H9 (cell line): ENCODE measurements around the gene MALAT1. TPM values are rescaled to one million over a fixed set of nuclear protein-coding genes. Genes with fewer than 3 reads are reported as not detected.

Source experiments
- DNase-seq: peaks from one replicate; pipeline ENCODE4 v3.0.0-alpha.2; 2017
- H2AFZ ChIP-seq: one replicate; pipeline ENCODE4 v1.6.1; 2013; ENCODE audit warnings: mild to moderate bottlenecking, low read length, control low read depth, moderate library complexity
- H2AK5ac ChIP-seq: 2 replicates; pipeline ENCODE4 v1.6.1; 2013; ENCODE audit warnings: low read length, control low read depth, mixed read lengths; ENCODE audit not compliant: insufficient read length
- H2BK120ac ChIP-seq: one replicate; pipeline ENCODE4 v1.6.1; 2013; ENCODE audit warnings: low read depth, mild to moderate bottlenecking, low read length, control low read depth, inconsistent platforms; ENCODE audit not compliant: poor library complexity, severe bottlenecking
- H2BK12ac ChIP-seq: 2 replicates; pipeline ENCODE4 v1.6.1; 2013; ENCODE audit warnings: low read length, control low read depth, mixed read lengths, low read depth; ENCODE audit not compliant: insufficient read length
- H2BK15ac ChIP-seq: 2 replicates; pipeline ENCODE4 v1.6.1; 2013; ENCODE audit warnings: low read depth, low read length, control low read depth
- H2BK20ac ChIP-seq: one replicate; pipeline ENCODE4 v1.6.1; 2013; ENCODE audit warnings: low read depth, mild to moderate bottlenecking, low read length, control low read depth, inconsistent platforms; ENCODE audit not compliant: poor library complexity, severe bottlenecking
- H2BK5ac ChIP-seq: 2 replicates; pipeline ENCODE4 v1.6.1; 2013; ENCODE audit warnings: low read length, control low read depth, mixed read lengths; ENCODE audit not compliant: insufficient read length
- H3K14ac ChIP-seq: 2 replicates; pipeline ENCODE4 v1.6.1; 2013; ENCODE audit warnings: low read length, control low read depth; ENCODE audit not compliant: insufficient read depth
- H3K18ac ChIP-seq: 2 replicates; pipeline ENCODE4 v1.6.1; 2013; ENCODE audit warnings: low read depth, mild to moderate bottlenecking, mixed read lengths, low read length, control low read depth; ENCODE audit not compliant: insufficient read length
- H3K23ac ChIP-seq: 2 replicates; pipeline ENCODE4 v1.6.1; 2013; ENCODE audit warnings: low read length, control low read depth, mixed read lengths, low read depth; ENCODE audit not compliant: insufficient read length
- H3K23me2 ChIP-seq: 2 replicates; pipeline ENCODE4 v1.6.1; 2013; ENCODE audit warnings: low read depth, mild to moderate bottlenecking, mixed read lengths, low read length, control low read depth; ENCODE audit not compliant: insufficient read length, poor library complexity, severe bottlenecking
- H3K27ac ChIP-seq: 2 replicates; pipeline ENCODE4 v1.5.1; 2013; ENCODE audit warnings: low read length, control low read depth, mixed read lengths, low read depth; ENCODE audit not compliant: insufficient read length
- H3K27me3 ChIP-seq: 2 replicates; pipeline ENCODE4 v1.6.1; 2013; ENCODE audit warnings: low read length, control low read depth, inconsistent platforms; ENCODE audit not compliant: insufficient read depth
- H3K4ac ChIP-seq: 2 replicates; pipeline ENCODE4 v1.6.1; 2013; ENCODE audit warnings: low read depth, mild to moderate bottlenecking, control low read depth, inconsistent platforms, low read length, moderate library complexity
- H3K4me1 ChIP-seq: 2 replicates; pipeline ENCODE4 v1.6.1; 2013; ENCODE audit warnings: low read length, control low read depth, inconsistent platforms; ENCODE audit not compliant: insufficient read depth
- H3K4me2 ChIP-seq: 2 replicates; pipeline ENCODE4 v1.6.1; 2013; ENCODE audit warnings: low read length, control low read depth, mixed read lengths; ENCODE audit not compliant: insufficient read length, insufficient read depth
- H3K56ac ChIP-seq: 2 replicates; pipeline ENCODE4 v1.6.1; 2013; ENCODE audit warnings: low read depth, mild to moderate bottlenecking, mixed read lengths, low read length, control low read depth; ENCODE audit not compliant: insufficient read length
- H3K79me1 ChIP-seq: 2 replicates; pipeline ENCODE4 v1.6.1; 2013; ENCODE audit warnings: low read depth, mild to moderate bottlenecking, moderate library complexity, low read length, control low read depth, inconsistent platforms; ENCODE audit not compliant: insufficient read depth, poor library complexity, severe bottlenecking
- H3K79me2 ChIP-seq: 2 replicates; pipeline ENCODE4 v1.6.1; 2013; ENCODE audit warnings: low read length, control low read depth, inconsistent platforms; ENCODE audit not compliant: insufficient read depth
- H3K9ac ChIP-seq: 2 replicates; pipeline ENCODE4 v1.6.1; 2013; ENCODE audit warnings: low read length, control low read depth, mixed read lengths; ENCODE audit not compliant: insufficient read length; ENCODE audit errors: extremely low read depth
- H3K9me3 ChIP-seq: one replicate; pipeline ENCODE4 v1.6.1; 2013; ENCODE audit warnings: low read depth, low read length, inconsistent platforms; ENCODE audit not compliant: control insufficient read depth
- H3T11ph ChIP-seq: one replicate; pipeline ENCODE4 v1.6.1; 2013; ENCODE audit warnings: mild to moderate bottlenecking, low read length, control low read depth, inconsistent platforms
- H4K20me1 ChIP-seq: one replicate; pipeline ENCODE4 v1.6.1; 2013; ENCODE audit not compliant: control insufficient read depth, insufficient read length, insufficient read depth
- H4K5ac ChIP-seq: 2 replicates; pipeline ENCODE4 v1.6.1; 2013; ENCODE audit warnings: low read depth, mild to moderate bottlenecking, mixed read lengths, low read length, control low read depth; ENCODE audit not compliant: insufficient read length
- H4K8ac ChIP-seq: replicated peaks from 2 replicates; pipeline ENCODE4 v1.6.1; 2013; ENCODE audit warnings: low read length, control low read depth, mixed read lengths, low read depth; ENCODE audit not compliant: insufficient read length
- H4K91ac ChIP-seq: 2 replicates; pipeline ENCODE4 v1.6.1; 2013; ENCODE audit warnings: low read depth, mild to moderate bottlenecking, moderate library complexity, mixed read lengths, low read length, control low read depth; ENCODE audit not compliant: insufficient read length
- H3K27ac Mint-ChIP-seq, 3 experiments: 2 replicates in 2 of 3; 3 replicates in 1 of 3; pipeline ENCODE4 v1.8.0; 2020 to 2021; ENCODE audit warnings: mixed read lengths in 3 of 3, mild to moderate bottlenecking in 1 of 3, moderate library complexity in 1 of 3
- H3K27me3 Mint-ChIP-seq: 2 replicates; pipeline ENCODE4 v1.8.0; 2021; ENCODE audit warnings: low read depth, mild to moderate bottlenecking, moderate library complexity, mixed read lengths
- H3K36me3 Mint-ChIP-seq, 3 experiments: 2 replicates in 2 of 3; 3 replicates in 1 of 3; pipeline ENCODE4 v1.8.0; 2020 to 2021; ENCODE audit warnings: low read depth in 3 of 3, mixed read lengths in 3 of 3; ENCODE audit not compliant: insufficient read depth in 1 of 3
- H3K4me1 Mint-ChIP-seq, 2 experiments: 2 replicates each; pipeline ENCODE4 v1.8.0; 2020; ENCODE audit warnings: mixed read lengths in 2 of 2
- H3K4me3 Mint-ChIP-seq, 2 experiments: 2 replicates in 1 of 2; 3 replicates in 1 of 2; pipeline ENCODE4 v1.8.0; 2020 to 2021; ENCODE audit warnings: mild to moderate bottlenecking in 2 of 2, mixed read lengths in 2 of 2, moderate library complexity in 1 of 2
- H3K9me3 Mint-ChIP-seq, 2 experiments: 2 replicates in 1 of 2; 3 replicates in 1 of 2; pipeline ENCODE4 v1.8.0; 2020; ENCODE audit warnings: mild to moderate bottlenecking in 2 of 2, mixed read lengths in 2 of 2, moderate library complexity in 1 of 2
- CTCF ChIP-seq: fragments of 200-600 bp; sonication (generic); conservative IDR thresholded peaks from 3 replicates; pipeline ENCODE4 v1.8.0; 2021; ENCODE audit warnings: antibody characterized with exemption, mild to moderate bottlenecking
- WGBS: extraction: QIAGEN DNeasy Blood & Tissue Kit; methylation state at CpG from one replicate; pipeline ENCODE4 v1.1.7; 2013; ENCODE audit warnings: missing lambda C conversion rate, low lambda C conversion rate, mixed read lengths; ENCODE audit not compliant: insufficient read length; ENCODE audit errors: extremely low coverage; 5-methylcytosine and 5-hydroxymethylcytosine counted together
- total RNA-seq: library from RNA; stranded (reverse); gene quantifications from 2 replicates; pipeline ENCODE4 v1.2.1, GENCODE V29; 2021

MALAT1 gene
- total RNA-seq, 1 experiment from 2014 or later: 1,934 TPM

DNA sequence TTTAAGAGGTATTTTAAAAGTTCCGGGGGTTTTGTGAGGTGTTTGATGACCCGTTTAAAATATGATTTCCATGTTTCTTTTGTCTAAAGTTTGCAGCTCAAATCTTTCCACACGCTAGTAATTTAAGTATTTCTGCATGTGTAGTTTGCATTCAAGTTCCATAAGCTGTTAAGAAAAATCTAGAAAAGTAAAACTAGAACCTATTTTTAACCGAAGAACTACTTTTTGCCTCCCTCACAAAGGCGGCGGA lies 193 bp upstream of the MALAT1 start:
- H3K4ac ChIP-seq: peak overlapping the region; percentile 75
- no peaks in the 10 kb centered on the region for H3K79me1 ChIP-seq
- WGBS: no CpG with 5 or more reads among the region's 6 CpGs
- H3K4me3 Mint-ChIP-seq: no peak overlapping the region
- peak overlapping the region; percentile 96 for H3K18ac ChIP-seq
- peak overlapping the region; percentile 99; the same call in 1 of the 2 replicates for H3K14ac ChIP-seq
- peaks cover 0 to 3% (median 2%) of the 10 kb centered on the region in 3 experiments; a peak in 5 of 7 replicates for H3K36me3 Mint-ChIP-seq
- peak overlapping the region; percentile 24 for H2BK12ac ChIP-seq
- peaks cover 2% of the 10 kb centered on the region in 2 experiments; a peak in 3 of 5 replicates for H3K9me3 Mint-ChIP-seq
- H2BK20ac ChIP-seq: no peak overlapping the region
- no peaks in the 10 kb centered on the region for H3K9me3 ChIP-seq
- H3T11ph ChIP-seq: peak overlapping the region; percentile 76
- no peaks in the 10 kb centered on the region for H3K27me3 Mint-ChIP-seq
- peaks cover 27% of the 10 kb centered on the region for H3K23me2 ChIP-seq
- peak overlapping the region; percentile 100 for H3K9ac ChIP-seq
- H2BK15ac ChIP-seq: no peak overlapping the region
- TF ChIP-seq CTCF: no peak
- no peak for DNase-seq
- peak overlapping the region; percentile 96 for H4K91ac ChIP-seq
- H3K4me2 ChIP-seq: peak overlapping the region; percentile 88
- H4K8ac ChIP-seq: no peak overlapping the region
- no peak overlapping the region for H3K27ac Mint-ChIP-seq
- no peaks in the 10 kb centered on the region; the same call in 1 of the 2 replicates for H3K4me1 ChIP-seq
- H2BK5ac ChIP-seq: peak overlapping the region; percentile 99
- H3K27ac ChIP-seq: peak overlapping the region; percentile 100
- no peaks in the 10 kb centered on the region for H3K27me3 ChIP-seq
- peak overlapping the region; percentile 25 for H3K23ac ChIP-seq
- no peaks in the 10 kb centered on the region for H4K20me1 ChIP-seq
- peak overlapping the region; percentile 11 for H2BK120ac ChIP-seq
- no peak overlapping the region for H2AFZ ChIP-seq
- peaks cover 35% of the 10 kb centered on the region for H3K79me2 ChIP-seq
- H4K5ac ChIP-seq: peak overlapping the region; percentile 95
- H3K4me1 Mint-ChIP-seq: peaks cover 25 to 42% of the 10 kb centered on the region in 2 experiments
- peak overlapping the region; percentile 96 for H2AK5ac ChIP-seq
- H3K56ac ChIP-seq: peak overlapping the region; percentile 75
